Epidermal melanocyte (primary cell): ENCODE measurements around the gene ATP6V0B.

Experiments used
- DNase-seq: peaks from one replicate; pipeline ENCODE4 v3.0.0; 2011; ENCODE audit warnings: low spot score; ENCODE audit not compliant: insufficient read length

Gene ATP6V0B

DNA sequence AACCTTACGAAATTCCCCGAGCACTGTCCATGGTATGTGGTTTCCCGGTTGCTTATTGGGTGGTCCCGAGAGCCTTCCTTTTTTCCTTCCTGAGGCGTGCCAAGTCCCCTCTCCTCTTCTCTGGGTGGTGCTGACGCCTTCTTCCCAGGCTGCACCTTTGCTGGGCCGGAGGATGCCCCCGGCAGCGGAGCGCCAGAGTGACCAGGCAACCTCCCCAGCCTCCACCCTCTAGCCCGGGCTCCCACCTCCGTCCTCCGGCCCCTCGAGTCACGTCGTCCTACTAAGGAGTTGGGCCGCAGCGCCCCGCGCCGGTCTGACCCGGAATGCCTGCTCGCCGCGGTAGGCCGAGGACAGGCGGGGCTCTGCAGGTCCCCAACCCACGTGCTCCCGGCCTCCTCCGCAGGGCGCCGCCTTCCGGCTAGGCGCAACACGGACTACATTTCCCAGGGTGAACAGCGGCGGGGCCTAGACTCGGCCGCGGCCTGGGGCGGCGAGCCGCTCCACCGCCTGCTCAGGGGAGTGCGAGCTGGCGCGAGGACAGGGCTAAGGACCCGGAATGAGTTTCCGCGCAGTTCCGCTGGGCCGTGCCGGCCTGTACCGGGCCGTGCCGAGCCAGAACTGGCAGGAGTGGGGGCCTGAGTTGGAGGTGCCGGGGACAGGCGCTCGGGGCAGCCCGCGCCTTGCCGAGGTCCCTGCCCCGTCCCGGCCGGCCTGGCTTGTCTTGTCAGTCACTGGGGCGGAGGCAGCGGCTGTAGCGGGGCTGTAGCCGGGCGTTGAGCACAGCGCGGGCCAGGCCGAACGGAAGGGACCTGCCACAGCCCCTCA, 28.3 kb upstream of the ATP6V0B start, which contains the start of gene IPO13:
IPO13 (plus strand) TSS at position 715 of the 825 bp plus-strand sequence. CDS start 651 bp downstream, outside the sequence.
- peak; percentile 99 for DNase-seq

DNA sequence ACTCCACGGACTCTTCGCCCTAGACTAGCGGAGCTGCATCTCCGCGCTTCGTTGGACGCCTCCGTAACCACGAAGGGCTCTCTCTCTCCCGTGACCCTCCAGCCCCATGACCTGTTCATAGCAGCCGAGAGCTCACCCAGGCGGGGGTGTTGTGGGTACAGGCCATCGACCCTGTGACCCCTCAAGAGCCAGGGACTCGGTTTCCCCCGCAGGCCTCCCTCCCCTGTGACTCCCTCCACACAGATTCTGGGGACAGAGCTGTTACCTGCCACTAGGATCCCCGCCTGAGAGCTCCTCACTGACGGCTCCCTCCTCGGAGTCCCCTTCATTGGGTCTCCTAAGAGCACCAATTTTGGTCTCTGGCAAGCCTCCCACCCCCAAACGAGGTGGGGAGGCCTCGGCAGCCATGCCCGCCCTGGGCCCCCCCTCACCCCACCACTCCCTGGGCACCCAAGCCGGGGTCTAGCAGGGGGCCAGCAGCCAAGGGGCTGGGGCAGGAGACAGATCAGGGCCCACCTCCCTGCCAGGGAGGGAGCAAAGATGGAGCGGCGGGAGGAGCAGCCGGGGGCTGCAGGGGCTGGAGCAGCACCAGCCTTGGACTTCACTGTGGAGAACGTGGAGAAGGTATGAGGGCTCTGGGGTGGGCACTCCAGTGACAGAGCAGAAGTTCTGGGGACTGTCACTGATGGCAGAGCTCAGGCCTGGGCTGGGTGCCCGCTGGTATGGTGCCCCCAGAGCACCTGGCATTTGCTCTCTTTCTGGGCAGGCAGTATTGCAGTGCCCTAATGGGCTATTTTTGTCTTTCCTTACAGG, 27.5 kb upstream of the ATP6V0B start:
- no peak for DNase-seq

DNA sequence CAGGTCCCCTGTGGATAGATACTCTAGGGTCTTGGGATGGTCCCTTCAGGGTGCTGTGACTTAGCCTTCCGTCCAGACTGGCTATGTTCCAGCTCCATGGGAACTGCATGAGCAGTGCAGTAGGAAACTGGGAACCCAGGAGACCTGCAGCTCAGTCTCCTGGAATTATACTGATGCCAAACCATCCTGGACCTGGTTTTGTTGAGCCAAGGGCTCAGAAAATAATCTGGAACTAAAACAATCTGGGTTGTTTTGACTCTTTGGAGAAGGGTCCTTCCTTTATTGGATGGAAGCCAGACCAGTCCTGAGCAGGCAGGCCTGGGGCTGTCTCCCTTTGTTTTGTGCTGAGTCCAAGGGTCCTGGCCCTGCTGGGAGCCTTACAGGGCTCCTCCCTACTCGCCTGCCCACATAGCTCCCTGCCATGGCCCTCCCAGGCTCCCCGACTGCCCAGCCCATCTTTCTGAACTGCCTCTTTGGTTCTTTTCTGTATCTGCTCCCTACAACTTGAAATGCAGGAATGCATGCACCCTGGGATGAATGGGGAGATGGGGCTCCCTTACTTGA, 26.8 kb upstream of the ATP6V0B start:
- no peak for DNase-seq

DNA sequence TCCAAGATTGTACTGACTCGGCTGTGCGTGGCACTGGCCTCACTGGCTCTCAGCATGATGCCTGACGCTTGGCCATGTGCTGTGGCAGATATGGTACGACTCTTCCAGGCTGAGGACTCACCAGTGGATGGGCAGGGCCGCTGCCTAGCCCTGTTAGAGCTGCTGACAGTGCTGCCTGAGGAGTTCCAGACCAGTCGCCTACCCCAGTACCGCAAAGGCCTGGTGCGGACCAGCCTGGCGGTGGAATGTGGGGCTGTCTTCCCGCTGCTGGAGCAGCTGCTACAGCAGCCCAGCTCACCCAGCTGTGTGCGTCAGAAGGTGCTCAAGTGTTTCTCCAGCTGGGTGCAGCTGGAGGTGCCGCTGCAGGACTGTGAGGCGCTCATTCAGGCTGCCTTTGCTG, 25.1 kb upstream of the ATP6V0B start:
- DNase-seq, result no peak

DNA sequence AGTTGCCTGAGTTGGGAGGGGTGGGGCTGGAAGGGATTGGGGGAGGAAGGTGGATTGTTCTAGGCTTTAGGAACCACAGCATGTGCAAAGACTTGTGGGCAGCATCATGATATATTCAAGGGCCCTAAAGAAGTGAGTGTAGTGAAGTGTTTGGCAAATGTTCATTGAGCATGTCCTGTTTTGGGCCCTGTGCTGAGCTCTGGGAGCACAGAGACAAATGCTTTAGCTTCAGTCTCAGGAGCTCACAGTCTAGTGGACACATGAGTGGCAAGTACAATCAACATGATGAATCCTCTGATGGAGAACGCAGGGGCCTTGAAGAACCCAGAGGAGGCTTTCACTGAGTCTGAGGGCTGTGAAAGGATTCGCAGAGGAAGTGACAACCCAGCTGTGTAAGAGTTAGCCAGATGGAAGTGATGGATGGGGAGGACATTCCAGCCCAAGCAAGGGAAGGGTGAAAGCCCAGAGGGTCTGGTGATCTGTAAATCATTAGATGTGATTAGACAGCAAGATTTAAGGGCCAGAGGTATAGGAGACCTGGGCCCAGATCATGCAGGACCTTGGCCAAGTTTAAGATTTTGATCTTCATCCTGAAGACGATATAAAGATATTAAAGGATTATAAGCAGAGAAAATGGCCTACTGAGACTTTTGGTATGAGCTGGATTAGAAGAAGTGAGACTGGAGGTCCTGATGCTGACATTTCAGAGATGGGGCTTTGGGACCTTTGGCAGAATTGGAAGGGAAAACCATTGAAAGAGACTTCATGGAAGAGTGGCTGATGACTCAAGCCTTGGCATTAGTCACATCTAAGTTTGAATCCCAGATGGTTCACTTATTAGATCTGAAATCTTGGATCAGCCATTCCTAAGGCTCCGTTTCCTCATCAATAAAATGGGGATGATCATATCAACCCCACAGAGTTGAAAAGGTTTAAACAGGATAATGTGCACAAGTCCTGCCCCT, 23.5 kb upstream of the ATP6V0B start:
- no peak for DNase-seq

DNA sequence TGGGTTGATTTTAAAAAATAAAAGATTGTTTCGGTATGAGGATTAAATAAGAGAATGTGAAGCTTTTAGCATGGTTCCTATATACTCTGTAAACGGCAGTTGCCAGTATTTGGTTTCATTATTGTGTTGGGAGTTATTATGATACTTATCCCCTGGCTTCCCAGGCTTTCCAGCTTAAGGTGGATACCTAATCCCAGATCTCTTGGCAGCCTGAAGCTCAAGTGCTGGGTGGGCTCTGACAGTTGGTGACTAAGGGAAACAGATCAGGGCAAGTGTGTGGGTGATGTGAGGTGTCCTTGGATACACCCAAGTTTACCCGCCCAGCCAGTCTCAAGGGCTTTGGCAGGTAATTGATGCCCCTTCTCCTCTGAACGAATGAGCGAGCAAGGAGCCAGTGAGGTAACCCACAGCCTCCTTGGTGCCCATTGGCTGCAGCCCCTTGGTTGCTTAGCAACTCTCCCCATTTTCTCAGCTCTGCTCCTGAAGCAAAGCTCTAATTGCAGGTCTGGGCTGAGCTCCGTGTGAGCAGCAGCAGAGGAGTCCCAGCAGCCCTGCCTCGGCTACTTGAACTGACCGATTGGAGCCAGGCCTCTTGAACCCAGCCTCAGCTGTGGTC, 21.9 kb upstream of the ATP6V0B start:
- no peak for DNase-seq

DNA sequence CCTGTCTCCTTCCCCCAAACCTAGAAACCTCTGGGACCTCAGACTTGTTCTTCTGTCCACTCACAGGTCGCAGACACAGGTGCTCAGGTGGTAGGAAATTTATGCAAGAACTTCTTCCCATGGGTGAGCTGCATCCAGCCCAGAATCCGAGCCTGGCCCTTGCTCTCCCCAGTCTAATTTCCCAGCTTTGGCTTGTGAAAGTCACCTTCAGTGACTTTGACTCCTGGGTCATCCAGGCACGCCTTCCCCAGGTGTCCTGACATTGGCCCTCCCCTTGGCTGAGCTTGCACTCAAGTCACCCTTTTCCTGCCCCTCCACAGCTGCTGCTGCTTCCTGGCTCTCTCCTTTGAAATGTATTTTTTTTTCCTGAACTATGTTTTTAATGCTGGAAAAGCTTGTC, 21.4 kb upstream of the ATP6V0B start:
- no peak for DNase-seq

DNA sequence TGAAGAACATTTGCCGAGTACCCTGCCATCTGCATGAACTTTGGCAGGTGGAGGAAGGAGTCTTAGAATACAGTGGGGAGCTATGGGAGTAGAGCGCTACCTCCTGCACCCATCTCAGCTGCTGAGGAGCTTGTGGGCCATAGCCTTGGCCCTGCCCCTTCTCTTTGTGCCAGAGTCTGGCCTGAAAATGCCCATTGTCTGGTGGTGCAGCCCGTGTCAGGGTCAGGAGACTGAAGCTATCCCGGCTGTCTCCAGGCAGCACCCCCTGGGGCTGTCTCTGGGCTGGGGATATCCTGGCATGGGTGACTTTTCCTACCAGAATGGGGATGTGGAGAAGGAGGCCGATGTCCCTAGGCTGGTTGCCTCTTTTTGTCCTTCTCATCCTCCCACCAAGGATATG, 20.7 kb upstream of the ATP6V0B start:
- DNase-seq, result no peak

DNA sequence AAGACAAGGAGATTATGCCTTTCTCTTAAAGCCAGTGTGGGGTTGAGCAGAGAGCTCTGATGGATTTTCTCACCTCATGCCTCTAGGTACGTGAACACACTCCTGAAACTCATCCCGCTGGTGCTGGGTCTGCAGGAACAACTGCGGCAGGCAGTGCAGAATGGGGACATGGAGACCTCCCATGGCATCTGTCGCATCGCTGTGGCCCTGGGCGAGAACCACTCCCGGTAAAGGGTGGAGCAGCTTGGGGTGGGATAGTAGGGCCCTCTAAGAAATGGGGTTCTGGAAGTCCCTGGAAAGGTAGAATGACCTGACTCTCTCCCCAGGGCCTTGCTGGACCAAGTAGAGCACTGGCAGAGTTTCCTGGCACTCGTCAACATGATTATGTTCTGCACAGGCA, 18.5 kb upstream of the ATP6V0B start:
- no peak for DNase-seq

DNA sequence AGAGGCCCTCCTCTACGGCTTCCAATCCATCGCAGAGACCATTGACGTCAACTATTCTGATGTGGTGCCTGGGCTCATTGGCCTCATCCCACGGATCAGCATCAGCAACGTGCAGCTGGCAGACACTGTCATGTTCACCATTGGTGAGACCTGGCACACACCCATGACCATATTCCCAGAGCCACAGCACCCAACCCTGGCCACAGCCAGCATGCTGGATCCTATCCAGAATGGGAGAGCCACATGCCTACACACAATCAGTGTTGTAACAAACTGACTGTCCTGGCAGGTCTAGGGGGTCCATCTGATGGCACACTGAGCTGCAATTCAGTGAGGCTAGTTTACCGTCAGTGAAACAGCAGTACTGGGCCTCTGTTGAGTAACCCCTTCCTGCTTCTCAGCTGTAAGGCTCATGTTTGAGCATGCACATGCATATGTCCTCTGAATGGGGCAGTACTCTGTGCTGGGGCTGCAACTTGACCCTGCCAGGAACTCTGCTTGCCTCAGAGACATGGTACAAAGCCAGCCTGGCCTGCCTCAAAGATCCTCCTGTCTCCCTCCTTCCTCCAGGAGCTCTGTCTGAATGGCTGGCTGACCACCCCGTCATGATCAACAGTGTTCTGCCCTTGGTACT, 17.2 kb upstream of the ATP6V0B start:
- DNase-seq, result no peak

DNA sequence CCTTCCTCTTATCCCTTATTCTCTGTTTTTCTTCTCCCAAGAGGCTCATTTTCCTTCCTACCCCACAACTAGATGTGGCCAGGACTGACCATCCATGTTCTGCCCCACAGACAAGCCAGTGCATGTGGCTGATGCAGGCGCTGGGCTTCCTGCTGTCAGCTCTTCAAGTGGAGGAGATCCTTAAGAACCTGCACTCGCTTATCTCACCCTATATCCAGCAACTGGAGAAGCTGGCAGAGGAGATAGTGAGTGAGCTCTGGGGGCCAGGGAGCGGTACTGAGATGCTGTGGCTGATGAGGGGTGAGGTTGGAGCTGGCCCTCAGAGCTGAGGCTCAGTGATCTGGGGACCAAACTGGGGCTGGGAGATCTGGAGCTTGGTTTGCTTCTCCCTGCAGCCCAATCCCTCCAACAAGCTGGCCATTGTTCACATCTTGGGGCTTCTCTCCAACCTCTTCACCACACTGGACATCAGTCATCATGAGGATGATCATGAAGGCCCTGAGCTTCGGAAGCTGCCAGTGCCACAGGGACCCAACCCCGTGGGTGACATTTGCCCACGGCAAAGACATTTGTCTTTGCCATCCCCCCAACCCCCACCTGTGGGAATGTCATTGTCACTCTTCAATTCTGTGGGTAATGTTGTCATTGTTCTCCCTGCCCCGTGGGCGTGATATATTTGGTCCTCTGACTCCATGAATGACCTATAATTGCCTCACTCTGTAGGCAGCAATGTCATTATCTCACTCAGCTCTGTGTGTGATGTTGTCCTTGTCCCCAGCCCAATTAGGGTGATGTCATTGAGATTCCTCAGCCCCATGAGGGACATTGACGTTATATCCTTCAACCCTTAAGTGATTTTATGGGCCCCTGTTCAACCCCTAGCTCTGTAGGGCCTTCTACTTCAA, 16.2 kb upstream of the ATP6V0B start:
- no peak for DNase-seq

DNA sequence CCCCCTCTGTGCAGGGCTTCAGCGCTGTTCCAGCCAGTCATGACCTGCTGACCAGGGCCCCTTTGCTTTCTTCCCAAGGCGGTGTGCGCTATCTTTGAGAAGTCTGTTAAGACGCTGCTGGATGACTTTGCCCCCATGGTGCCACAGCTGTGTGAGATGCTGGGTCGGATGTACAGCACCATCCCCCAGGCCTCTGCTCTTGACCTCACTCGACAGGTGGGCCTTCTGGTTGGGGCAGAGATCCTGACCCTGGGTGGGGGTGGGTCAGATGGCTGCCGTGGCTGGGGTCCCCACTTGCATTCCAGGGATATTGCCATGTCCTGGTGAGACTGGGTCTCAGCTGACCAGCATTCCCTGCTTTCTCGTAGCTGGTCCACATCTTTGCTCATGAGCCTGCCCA, 14.0 kb upstream of the ATP6V0B start:
- no peak for DNase-seq

DNA sequence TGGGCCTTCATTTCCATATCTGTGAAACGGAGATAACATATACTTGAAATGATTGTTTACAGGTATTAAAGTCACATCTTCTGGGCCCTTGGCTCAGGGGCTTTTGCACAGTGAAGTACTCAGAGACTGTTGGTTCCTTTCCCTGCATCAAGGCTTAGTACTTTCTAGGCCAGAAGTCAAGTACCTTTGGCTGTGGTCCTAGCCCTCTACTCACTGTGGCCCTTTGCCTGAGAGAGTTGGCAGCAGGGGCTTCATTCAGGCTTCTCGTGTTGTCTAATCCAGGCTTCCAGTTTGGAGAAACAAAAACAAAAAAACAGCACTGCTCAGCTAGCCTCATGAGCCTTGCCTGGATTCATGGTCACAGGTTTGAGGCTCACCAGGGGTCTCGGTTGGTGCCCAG, 13.1 kb upstream of the ATP6V0B start:
- DNase-seq, result no peak

DNA sequence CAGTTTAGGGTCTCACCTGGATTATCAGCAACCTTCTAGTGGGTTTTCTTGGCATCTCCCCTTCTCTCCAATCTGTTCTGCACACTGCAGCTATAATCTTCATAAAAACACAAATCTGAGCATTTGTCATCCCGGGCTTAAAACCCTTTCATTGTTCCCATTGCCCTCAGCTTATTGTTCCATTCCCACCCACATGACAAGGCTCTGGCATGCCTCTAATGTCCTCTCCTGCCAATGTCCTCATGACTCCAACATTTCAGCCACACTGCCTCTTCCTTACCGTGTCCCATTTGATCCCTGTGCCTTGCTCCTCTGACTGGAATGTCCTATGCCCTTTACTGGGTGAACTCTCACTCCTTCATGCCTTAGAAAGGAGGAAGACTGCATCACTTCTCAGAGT, 12.4 kb upstream of the ATP6V0B start:
- no peak for DNase-seq

DNA sequence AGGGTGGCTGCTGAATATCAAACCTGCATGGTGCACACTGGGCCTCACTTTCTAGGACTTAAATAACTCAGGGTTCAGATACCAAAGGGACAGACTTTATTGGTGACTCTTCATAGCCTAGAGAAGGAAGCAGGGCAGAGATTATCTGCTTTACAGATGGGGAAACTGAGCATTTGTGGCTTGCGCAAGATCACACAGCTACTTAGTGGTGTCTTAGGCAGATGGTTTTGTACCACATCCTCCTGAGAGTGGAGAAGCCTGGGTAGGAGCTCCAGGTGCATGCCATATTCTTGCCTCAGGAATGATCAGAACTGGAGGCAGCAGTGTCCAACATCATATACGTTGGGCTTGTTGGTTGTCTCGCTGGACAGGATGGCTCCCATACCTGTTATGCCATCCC, 11.8 kb upstream of the ATP6V0B start:
- no peak for DNase-seq

DNA sequence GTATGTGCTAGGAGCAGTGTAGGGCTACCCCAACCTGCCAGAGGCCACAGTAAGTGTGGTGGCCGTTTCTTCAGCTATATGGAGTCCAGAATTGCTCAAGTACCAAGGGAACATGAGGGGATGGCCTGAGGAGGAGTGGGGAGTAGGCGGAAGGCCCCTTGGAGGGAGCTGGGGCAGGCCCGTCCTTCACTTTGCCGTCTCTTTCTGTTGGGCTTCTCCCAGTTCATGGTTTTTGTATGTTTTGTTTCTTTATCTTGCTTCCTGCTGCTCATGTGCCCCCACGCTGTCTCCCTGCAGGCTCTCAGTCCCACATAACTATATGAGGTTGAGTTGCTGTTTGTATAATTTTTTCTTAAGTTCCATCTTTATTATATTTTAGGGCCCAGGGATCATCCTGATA, 10.9 kb upstream of the ATP6V0B start:
- no peak for DNase-seq

DNA sequence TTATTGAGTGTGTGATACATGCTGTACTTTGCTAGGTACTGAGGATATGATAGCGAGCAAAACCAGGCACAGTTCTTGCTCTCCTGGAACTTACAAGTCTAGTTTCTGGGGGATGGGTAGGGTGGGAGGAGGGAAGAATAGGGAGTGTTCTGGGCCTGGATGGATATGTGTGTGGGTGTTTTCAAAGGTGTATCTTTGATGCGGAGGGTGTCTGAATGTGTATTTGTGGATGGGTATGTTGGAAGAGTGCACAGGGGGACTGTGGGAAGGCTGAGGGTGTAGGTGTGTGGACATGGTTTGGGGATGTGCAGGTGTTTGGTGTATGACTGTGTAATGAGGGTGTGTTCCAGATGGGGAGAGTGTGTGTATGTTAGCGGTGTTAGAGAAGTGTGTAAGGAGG, 9.4 kb upstream of the ATP6V0B start:
- DNase-seq, result no peak

DNA sequence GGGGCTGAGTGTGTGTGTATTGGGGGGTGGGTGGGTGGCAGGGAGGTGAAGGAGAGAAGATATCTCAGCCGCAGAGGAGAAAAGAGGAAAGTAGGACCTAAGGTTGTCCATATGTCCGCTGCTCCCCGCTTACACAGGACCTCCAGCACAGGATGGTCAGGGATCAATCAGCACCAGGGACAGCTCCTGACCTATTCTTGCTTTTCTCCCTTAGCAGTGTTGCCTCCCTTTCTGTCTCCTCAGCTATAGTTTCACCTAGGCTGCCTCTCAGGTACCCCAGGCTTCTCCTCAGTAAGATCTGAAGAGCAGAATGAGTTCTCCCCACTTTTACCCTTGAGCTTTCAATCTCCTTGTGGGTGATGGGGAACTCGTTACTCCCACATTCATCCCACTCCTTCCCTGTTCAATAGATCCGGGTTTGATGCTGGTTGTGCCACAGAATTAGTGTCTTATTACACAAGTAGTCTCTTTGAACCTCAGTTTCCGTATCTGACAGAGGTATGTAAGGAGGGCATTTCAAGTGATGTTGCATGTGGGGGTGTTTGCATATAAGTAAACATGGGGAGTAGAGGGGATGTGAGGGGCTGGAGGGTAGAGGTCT, 6.3 kb upstream of the ATP6V0B start:
- DNase-seq, result no peak

DNA sequence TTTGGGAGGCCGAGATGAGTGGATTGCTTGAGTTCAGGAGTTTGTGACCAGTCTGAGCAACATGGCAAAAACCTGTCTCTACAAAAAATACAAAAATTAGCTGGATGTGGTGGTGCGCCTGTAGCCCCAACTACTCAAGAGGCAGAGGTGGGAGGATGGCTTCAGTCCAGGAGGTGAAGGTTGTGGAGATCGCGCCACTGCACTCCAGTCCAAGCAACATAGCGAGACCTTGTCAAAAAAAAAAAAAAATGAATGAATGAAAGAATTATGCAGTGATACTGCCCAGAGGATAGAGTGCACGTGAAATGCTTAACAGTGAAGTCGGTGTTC, 5.4 kb upstream of the ATP6V0B start:
- no peak for DNase-seq
